BLaER1 (cell line): ENCODE measurements around the gene NR1H2.
"Not testable (repeated sequence)": the region's sequence is repeated elsewhere in the genome, so short reads cannot be mapped to it uniquely, and the experiment has no call there.

Experiments used
- H3K27ac ChIP-seq: shearing (Covaris generic); formaldehyde crosslinking; 2 replicates; pipeline ENCODE4 v1.8.1; 2022
- H3K27me3 ChIP-seq: shearing (Covaris generic); formaldehyde crosslinking; 2 replicates; pipeline ENCODE4 v1.8.1; 2022
- H3K36me3 ChIP-seq: shearing (Covaris generic); formaldehyde crosslinking; 2 replicates; pipeline ENCODE4 v1.8.1; 2022
- H3K4me1 ChIP-seq: shearing (Covaris generic); formaldehyde crosslinking; 2 replicates; pipeline ENCODE4 v1.8.1; 2022
- H3K4me2 ChIP-seq: shearing (Covaris generic); formaldehyde crosslinking; 2 replicates; pipeline ENCODE4 v1.8.1; 2022
- H3K4me3 ChIP-seq: shearing (Covaris generic); formaldehyde crosslinking; 2 replicates; pipeline ENCODE4 v1.8.1; 2022
- H3K9ac ChIP-seq: shearing (Covaris generic); formaldehyde crosslinking; 2 replicates; pipeline ENCODE4 v1.8.1; 2022
- H3K9me3 ChIP-seq: shearing (Covaris generic); formaldehyde crosslinking; 2 replicates; pipeline ENCODE4 v1.8.1; 2022
- H4K20me1 ChIP-seq: shearing (Covaris generic); formaldehyde crosslinking; 2 replicates; pipeline ENCODE4 v1.8.1; 2022
- Cebpa-rat ChIP-seq: shearing (Covaris generic); IDR thresholded peaks from 2 replicates; pipeline ENCODE4 v1.8.1; 2022

NR1H2 gene

DNA sequence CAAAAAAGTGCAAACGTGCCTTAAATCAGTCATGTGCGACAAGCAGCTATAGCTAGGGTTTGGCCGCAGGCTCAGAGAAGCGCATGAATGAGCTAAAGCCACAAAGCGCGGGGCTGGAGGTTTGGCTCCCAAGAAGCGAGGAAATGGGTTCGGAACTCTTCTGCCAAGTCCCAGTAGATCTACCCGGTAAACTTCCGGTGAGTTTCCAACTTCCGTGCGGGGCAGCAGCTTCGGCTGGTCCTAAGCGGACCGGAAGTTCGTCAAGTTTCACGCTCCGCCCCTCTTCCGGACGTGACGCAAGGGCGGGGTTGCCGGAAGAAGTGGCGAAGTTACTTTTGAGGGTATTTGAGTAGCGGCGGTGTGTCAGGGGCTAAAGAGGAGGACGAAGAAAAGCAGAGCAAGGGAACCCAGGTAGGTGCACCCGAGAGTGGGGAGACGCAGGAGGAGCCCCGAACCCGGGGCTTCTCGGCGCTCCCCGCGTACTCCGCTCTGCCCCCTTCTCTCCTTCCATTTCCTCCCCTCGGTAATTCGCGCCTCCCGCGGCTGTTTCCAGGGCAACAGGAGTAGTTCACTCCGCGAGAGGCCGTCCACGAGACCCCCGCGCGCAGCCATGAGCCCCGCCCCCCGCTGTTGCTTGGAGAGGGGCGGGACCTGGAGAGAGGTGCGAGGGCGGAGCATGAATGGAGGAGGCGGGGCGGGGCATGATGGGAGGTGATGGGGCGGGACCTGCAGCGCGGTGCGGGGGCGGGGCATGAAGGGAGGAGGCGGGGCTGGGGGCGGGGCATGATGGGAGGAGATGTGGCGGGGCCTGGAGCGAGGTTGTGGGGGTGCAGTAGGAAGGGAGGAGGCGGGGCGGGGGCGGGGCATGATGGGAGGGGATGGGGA, at the start of gene NR1H2:
TSS of gene NR1H2 (plus strand) at position 292 of the 885 bp plus-strand sequence. CDS start 1,149 bp downstream, outside the sequence.
- Histone ChIP-seq H3K36me3 (peaks cover 42% of the 10 kb centered on the region), H3K4me2 (peak within 1 kb of the TSS; percentile 65), H3K9ac (peak within 1 kb of the TSS; percentile 91), H3K27me3 (no peaks in the 10 kb centered on the region), H3K4me1 (peaks cover 41% of the 10 kb centered on the region), H4K20me1 (peaks cover 42% of the 10 kb centered on the region), H3K9me3 (no peaks in the 10 kb centered on the region), H3K27ac (peak within 1 kb of the TSS; percentile 95), H3K4me3 (peak within 1 kb of the TSS; percentile 81)
- TF ChIP-seq Cebpa-rat, result no peak

DNA sequence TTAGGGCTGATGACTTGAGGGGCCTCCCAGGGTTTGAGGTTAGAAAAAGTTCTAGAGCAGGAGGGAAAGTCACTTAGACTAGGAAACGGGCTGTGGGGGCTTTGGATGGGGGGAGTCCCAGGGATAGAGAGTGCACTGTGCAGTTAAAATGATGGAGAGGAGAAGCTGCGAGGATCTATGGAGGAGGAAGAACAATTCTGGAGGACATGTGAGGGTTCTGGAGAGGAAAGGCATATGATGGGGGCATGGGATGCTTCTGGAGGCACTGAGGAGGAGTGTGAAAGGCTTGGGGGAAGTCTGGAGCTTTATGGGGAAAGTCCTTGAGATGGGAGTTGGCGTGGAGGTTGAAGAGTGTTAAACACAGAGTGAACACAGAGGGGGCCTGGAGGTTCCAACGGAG, 49.2 kb upstream of the NR1H2 start:
- H3K36me3 ChIP-seq, result no peaks in the 10 kb centered on the region
- H3K9me3 ChIP-seq, result peaks cover 13% of the 10 kb centered on the region
- no peak overlapping the region for H3K9ac ChIP-seq
- no peak overlapping the region for H3K4me3 ChIP-seq
- no peak for TF ChIP-seq Cebpa-rat
- H3K4me2 ChIP-seq, result no peak overlapping the region
- H4K20me1 ChIP-seq, result peaks cover 6% of the 10 kb centered on the region; the same call in 1 of the 2 replicates
- H3K27me3 ChIP-seq, result peaks cover 50% of the 10 kb centered on the region
- peaks cover 32% of the 10 kb centered on the region for H3K4me1 ChIP-seq
- H3K27ac ChIP-seq, result no peak overlapping the region

DNA sequence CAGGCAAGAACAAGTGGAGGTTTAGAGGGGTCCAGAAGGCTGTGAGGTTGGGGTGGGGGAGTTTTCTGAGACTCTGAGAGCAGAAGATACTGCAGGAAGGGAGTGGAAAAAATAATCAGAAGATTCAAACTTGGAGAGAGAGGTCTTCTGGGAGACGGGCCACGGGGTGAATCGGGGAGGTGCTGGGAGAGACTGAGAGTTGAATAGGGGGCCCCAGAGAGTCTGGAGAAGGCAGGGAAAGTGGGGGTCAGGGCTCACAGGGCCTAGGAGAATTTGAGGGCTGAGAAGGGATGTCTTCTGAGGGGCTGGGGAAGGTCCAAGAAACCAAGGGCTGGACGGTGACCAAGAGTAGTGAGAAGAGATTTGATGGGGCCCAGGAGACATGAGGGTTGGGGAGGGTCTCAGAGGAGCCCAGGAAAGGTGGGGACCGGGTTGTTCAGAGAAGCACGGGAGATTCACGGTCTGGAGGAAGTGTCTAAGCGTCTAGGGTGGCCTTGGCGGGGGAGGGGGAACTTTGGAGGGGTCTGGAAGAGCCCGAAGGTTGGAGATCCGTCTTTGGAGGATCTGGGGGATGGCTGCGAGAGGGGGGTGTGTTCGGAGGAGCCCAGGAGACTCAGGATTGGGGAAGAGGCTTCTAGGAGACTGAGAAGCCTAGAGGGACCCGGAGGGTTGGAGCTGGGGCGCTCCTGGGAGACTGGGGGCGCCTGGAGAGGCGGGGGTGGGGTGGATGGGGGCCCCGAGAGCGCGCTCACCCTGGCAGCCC, 48.6 kb upstream of the NR1H2 start:
- Histone ChIP-seq H3K27ac (no peak overlapping the region), H3K4me3 (no peak overlapping the region), H3K9ac (no peak overlapping the region), H3K4me2 (no peak overlapping the region), H3K36me3 (no peaks in the 10 kb centered on the region), H3K4me1 (peaks cover 36% of the 10 kb centered on the region), H4K20me1 (peaks cover 6% of the 10 kb centered on the region; the same call in 1 of the 2 replicates), H3K9me3 (peaks cover 13% of the 10 kb centered on the region), H3K27me3 (peaks cover 56% of the 10 kb centered on the region)
- no peak for TF ChIP-seq Cebpa-rat

DNA sequence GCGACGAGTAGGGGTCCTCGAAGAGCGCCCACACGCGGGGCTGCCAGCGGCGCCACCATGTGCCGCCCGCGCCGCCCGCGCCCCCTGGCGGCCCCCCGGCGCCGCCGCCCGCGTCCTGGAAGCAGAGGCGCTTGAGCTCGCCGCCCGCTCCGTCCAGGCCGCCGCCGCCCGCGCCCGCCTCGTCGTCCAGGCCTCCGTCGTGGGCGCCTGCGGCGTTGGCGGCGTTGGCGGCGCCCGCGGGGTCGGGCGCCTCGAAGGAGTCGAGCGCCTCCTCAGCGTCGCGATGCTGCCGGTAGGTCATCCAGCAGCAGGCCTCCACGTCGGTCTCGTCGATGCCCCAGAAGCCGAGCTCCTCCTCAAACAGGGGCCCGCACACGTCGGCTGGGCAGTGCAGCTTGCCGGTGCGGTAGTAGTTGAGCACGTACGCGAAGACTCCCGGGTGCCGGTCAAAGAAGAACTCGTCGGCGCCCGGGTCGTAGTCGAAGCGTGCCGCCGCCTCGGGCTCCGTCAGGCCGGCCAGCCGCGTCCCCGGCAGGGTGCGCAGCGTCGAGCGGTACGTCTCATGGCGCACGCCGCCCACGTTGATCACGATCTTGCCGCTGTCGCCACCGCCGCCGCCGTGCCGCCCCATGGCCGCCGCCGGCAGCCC, 47.9 kb upstream of the NR1H2 start:
- no peak overlapping the region for H3K4me3 ChIP-seq
- peaks cover 17% of the 10 kb centered on the region for H3K9me3 ChIP-seq
- H3K9ac ChIP-seq, result no peak overlapping the region
- no peak overlapping the region for H3K4me2 ChIP-seq
- peaks cover 6% of the 10 kb centered on the region; the same call in 1 of the 2 replicates for H4K20me1 ChIP-seq
- H3K27ac ChIP-seq, result no peak overlapping the region
- peaks cover 64% of the 10 kb centered on the region for H3K27me3 ChIP-seq
- TF ChIP-seq Cebpa-rat, result no peak
- H3K36me3 ChIP-seq, result no peaks in the 10 kb centered on the region
- peaks cover 36% of the 10 kb centered on the region for H3K4me1 ChIP-seq

- Histone ChIP-seq H3K27me3 (peaks cover 68% of the 10 kb centered on the region), H3K36me3 (no peaks in the 10 kb centered on the region), H3K4me3 (no peak overlapping the region), H3K9me3 (peaks cover 21% of the 10 kb centered on the region), H3K4me1 (peaks cover 36% of the 10 kb centered on the region), H3K9ac (no peak overlapping the region), H4K20me1 (peaks cover 6% of the 10 kb centered on the region; the same call in 1 of the 2 replicates), H3K4me2 (no peak overlapping the region), H3K27ac (no peak overlapping the region)
- no peak for TF ChIP-seq Cebpa-rat
These were observed 47.4 kb upstream of the NR1H2 start for GRCh38 chr19:50328873-50329145.

- H3K4me2 ChIP-seq, result peak within 1 kb of the TSS; percentile 76
- H3K4me1 ChIP-seq, result peaks cover 36% of the 10 kb centered on the region
- peaks cover 21% of the 10 kb centered on the region for H3K9me3 ChIP-seq
- H3K36me3 ChIP-seq, result no peaks in the 10 kb centered on the region
- peaks cover 6% of the 10 kb centered on the region; the same call in 1 of the 2 replicates for H4K20me1 ChIP-seq
- no peak within 1 kb of the TSS for H3K9ac ChIP-seq
- H3K27ac ChIP-seq, result no peak within 1 kb of the TSS
- H3K4me3 ChIP-seq, result 0 out of 2 replicates have a peak within 1 kb of the TSS, but pooled peaks have one; percentile 59
- TF ChIP-seq Cebpa-rat, result no peak
- peaks cover 67% of the 10 kb centered on the region for H3K27me3 ChIP-seq
These were observed 46.9 kb upstream of the NR1H2 start, which contains the start of gene KCNC3 for GRCh38 chr19:50329146-50329925. KCNC3 (minus strand) TSS chr19:50329377; CDS start chr19:50329082, 295 bp downstream.

- H3K27ac ChIP-seq, H3K4me3 ChIP-seq: not testable (repeated sequence)
- peak overlapping the region; percentile 76; the same call in 1 of the 2 replicates for H3K4me2 ChIP-seq
These were observed 46.3 kb upstream of the NR1H2 start for GRCh38 chr19:50329926-50330294.

GRCh38 chr19:50330365-50331078, 45.7 kb upstream of the NR1H2 start:
- H3K27me3 ChIP-seq, result peaks cover 56% of the 10 kb centered on the region
- H3K4me1 ChIP-seq, result peaks cover 32% of the 10 kb centered on the region
- no peaks in the 10 kb centered on the region for H3K36me3 ChIP-seq
- no peak overlapping the region for H3K27ac ChIP-seq
- peaks cover 6% of the 10 kb centered on the region; the same call in 1 of the 2 replicates for H4K20me1 ChIP-seq
- H3K4me3 ChIP-seq, result peak overlapping the region; percentile 59
- peaks cover 21% of the 10 kb centered on the region for H3K9me3 ChIP-seq
- H3K4me2 ChIP-seq, result peak overlapping the region; percentile 76
- no peak for TF ChIP-seq Cebpa-rat
- no peak overlapping the region for H3K9ac ChIP-seq

More at GRCh38 chr19:50329926-50330294, 46.3 kb upstream of the NR1H2 start:
- Histone ChIP-seq H3K27me3 (peaks cover 61% of the 10 kb centered on the region), H3K4me1 (peaks cover 36% of the 10 kb centered on the region), H3K9me3 (peaks cover 21% of the 10 kb centered on the region)
- H4K20me1 ChIP-seq, H3K36me3 ChIP-seq, H3K9ac ChIP-seq: not testable (repeated sequence)
